Measurements from ENCODE around the gene NHSL1.

The NHSL1 gene

GRCh38 chr6:138400326-138400725 lies 99.0 kb downstream of the NHSL1 start:
- no peak for DNase-seq

- DNase-seq = no peak
Observed at GRCh38 chr6:138397128-138398122, 101.9 kb downstream of the NHSL1 start.

GRCh38 chr6:138396709-138397108 lies 102.6 kb downstream of the NHSL1 start:
- DNase-seq = no peak

GRCh38 chr6:138393871-138394783 lies 105.2 kb downstream of the NHSL1 start:
- DNase-seq = no peak

- no peak for DNase-seq
Observed at GRCh38 chr6:138389551-138389950, 109.7 kb downstream of the NHSL1 start.

- DNase-seq = no peak
Observed at GRCh38 chr6:138387577-138388368, 111.5 kb downstream of the NHSL1 start.

- DNase-seq = no peak
Observed at GRCh38 chr6:138386897-138387296, 112.4 kb downstream of the NHSL1 start.

- no peak for DNase-seq
Observed at GRCh38 chr6:138383776-138384175, 115.5 kb downstream of the NHSL1 start.

GRCh38 chr6:138382498-138383265 lies 116.6 kb downstream of the NHSL1 start:
- DNase-seq = no peak

GRCh38 chr6:138378463-138378862 lies 120.8 kb downstream of the NHSL1 start:
- DNase-seq = no peak

- no peak for DNase-seq
Observed at GRCh38 chr6:138377844-138378243, 121.5 kb downstream of the NHSL1 start, which contains the start of gene SMIM28. SMIM28 (plus strand) TSS chr6:138377905; CDS start chr6:138378073, 168 bp downstream.

GRCh38 chr6:138377042-138377441 lies 122.3 kb downstream of the NHSL1 start:
- DNase-seq = no peak

- no peak for DNase-seq
Observed at GRCh38 chr6:138374815-138375214, 124.5 kb downstream of the NHSL1 start.

GRCh38 chr6:138374230-138374629 lies 125.1 kb downstream of the NHSL1 start:
- no peak for DNase-seq

GRCh38 chr6:138372711-138373463 lies 126.4 kb downstream of the NHSL1 start:
- no peak for DNase-seq
